ENCODE results near the gene TMEM42.

TMEM42 gene

DNA sequence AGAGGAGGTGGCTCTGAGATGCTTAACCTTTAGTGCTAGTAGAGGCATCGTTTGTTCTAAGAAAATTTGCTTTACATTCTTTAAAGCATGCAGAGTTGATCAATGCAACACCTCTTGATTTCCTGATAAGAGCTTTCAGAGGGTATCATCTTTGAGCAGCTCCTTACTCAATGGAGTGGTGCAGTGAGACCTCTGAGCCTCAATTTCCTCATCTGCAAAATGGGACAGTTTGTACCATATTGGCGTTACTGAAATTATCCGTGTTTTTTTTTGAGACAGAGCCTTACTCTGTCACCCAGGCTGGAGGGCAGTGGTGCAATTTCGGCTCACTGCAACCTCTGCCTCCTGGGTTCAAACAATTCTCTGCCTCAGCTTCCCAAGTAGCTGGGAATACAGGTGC, 1.6 kb upstream of the TMEM42 start:
- TF ChIP-seq CTCF (IDR thresholded peaks at IDR 0.05; ENCODE audit: low read length, missing control alignments), result no peak
- DNase-seq (ENCODE audit: low read depth), result no peak
- H3K4me3 ChIP-seq (replicated peaks; ENCODE audit: low read depth, low read length), result no peak overlapping the region

DNA sequence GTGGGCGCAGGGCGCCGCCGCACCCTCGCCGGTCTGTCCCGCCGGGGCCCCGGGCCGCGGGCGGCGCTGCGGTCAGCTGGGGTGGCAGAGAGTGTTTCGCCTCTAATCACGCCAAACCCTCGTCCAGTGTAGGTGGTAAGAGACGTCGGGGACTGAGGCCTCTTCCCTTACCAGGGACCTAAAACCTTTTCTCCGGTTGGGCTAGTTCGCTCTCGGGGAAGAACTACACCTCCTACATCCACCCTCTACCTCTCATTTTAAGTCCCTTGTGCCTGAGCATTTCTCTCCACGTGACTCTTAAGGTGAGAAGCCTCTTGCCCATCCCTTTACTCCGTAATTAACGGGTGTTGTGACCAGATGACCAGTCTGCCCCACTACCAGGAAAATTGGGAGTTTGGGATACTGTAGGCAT, 520 bp downstream of the TMEM42 start:
- DNase-seq (ENCODE audit: low read depth), result peak; percentile 46
- peak overlapping the region; percentile 63 for H3K4me3 ChIP-seq (replicated peaks; ENCODE audit: low read depth, low read length)
- no peak for TF ChIP-seq CTCF (IDR thresholded peaks at IDR 0.05; ENCODE audit: low read length, missing control alignments)

- no peak for TF ChIP-seq CTCF (IDR thresholded peaks at IDR 0.05; ENCODE audit: low read length, missing control alignments)
- no peak overlapping the region for H3K4me3 ChIP-seq (replicated peaks; ENCODE audit: low read depth, low read length)
- DNase-seq (ENCODE audit: low read depth), result no peak
These were observed 3.7 kb downstream of the TMEM42 start for GRCh38 chr3:44865272-44866035.

DNA sequence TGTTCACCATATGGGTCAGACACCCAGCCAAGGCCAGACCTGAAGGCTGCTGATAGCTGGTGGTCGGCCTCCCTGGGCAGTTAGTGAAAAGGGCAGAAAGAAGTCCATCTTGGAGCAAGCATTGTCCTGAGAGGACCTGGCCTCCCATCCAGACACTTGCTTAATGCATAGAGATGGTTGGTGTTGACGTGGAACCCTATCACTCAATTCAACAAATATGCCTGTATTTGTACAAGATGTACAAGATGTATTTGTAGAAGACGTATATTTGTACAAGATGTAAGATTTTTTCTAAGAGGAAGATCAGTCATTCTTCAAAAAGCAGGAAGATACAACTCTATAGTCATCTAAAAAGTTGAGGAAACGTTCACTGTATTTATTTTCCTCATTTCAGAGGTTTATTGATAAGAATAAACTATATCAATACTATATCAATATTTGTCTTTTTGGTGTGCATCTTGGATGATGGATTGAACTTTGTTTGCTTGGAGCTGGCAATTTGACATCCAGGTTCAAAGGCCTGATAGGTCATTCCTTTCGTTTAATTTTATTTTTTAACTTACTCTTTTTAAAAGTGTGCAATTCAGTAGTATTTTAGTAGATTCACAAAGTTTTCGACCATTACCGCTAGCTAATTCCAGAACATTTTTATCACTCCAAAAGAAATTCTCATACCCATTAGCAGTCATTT, 5.9 kb downstream of the TMEM42 start:
- no peak overlapping the region for H3K4me3 ChIP-seq (replicated peaks; ENCODE audit: low read depth, low read length)
- TF ChIP-seq CTCF (IDR thresholded peaks at IDR 0.05; ENCODE audit: low read length, missing control alignments), result no peak

DNA sequence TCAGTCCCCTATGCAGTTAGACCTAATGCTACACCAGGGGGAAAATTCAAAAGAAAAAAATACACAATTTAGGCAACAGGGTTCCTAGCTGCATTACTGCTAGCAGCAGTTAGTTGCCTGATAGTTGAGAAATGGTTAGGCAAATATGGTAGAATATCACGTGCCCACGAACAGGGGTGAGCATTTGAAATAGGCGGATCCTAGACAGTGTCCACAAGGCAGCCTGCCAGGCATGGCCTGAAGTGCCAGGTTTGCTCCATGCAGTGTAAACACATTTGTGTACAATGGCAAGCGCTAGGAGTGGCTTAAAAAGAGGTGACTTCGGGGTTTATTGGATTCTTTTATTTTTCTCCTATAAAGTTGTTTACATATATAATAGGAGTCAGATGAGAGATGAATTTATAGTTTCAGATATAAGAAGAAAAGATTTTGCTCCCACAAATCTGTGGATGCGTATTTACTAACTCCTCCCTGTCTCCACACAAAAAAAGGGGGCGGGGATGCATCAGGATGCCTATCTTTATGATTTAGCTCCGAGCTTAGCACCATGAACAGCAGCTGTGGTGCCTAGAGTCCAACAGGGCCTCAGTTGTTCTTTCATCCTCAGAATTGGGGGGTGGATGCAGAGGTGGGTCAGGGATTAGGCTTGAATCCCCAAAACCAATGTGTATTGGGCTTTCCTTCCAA, 8.8 kb downstream of the TMEM42 start:
- no peak for DNase-seq (ENCODE audit: low read depth)
- no peak for TF ChIP-seq CTCF (IDR thresholded peaks at IDR 0.05; ENCODE audit: low read length, missing control alignments)
- H3K4me3 ChIP-seq (replicated peaks; ENCODE audit: low read depth, low read length), result no peak overlapping the region

More for the DNA sequence above, 5.9 kb downstream of the TMEM42 start:
- no peak for DNase-seq (ENCODE audit: low read depth)

DNA sequence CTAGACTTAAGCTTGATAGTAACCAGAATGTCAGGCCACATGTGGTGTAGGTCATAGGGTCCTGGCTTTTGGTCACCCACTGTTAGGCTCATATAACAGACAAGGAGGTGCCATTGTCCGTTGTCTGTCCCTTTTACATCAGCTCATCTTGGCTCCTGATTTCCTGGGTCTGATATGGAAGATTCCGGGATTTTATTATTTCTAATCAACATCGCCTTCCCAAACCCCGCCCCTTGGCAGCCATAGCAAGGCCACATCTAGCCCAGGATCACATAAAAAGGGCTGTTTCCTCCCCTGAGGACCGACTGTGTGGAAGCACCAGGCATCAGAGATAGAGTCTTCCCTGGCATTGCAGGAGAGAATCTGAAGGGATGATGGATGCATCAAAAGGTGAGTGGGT, 12.6 kb downstream of the TMEM42 start, which contains the start of gene TGM4:
Gene TGM4, plus strand, starts transcription at position 301 of the 400 bp plus-strand sequence. Its CDS starts 71 bp downstream, at position 372.
- no peak for DNase-seq (ENCODE audit: low read depth)
- TF ChIP-seq CTCF (IDR thresholded peaks at IDR 0.05; ENCODE audit: low read length, missing control alignments), result no peak
- H3K4me3 ChIP-seq (replicated peaks; ENCODE audit: low read depth, low read length), result no peak within 1 kb of the TSS
